Measurements from ENCODE around the gene PRORP. TPM values are rescaled to one million over a fixed set of nuclear protein-coding genes. Genes with fewer than 3 reads are reported as not detected.

PRORP gene
- 43.9 and 44.8 TPM in 2 replicates for total RNA-seq (2021; fragmentation: NEBNext Ultra II Directional; extraction: Animal tissue kit (Norgen Biotek cat#: 25700))
- 20.5 and 30.0 TPM in 2 replicates for polyA plus RNA-seq (2011; rRNA removed)
- polyA plus RNA-seq (2011; cell fraction: cytosol; rRNA removed): 25.4 TPM
- polyA plus RNA-seq (2011; cell fraction: nucleus; rRNA removed): 36.6 TPM
- 32.4 to 53.2 TPM (median 38.4 TPM) in 4 replicates for polyA plus RNA-seq (2012, experiment 1 of 2)
- 9.6 TPM for polyA plus RNA-seq (2012, experiment 2 of 2)
- 34.3 TPM for polyA plus RNA-seq (2013, experiment 1 of 2)
- polyA plus RNA-seq (2013, experiment 2 of 2): 31.8 TPM
- polyA minus RNA-seq (2011; rRNA and poly(A)+ RNA removed): 61.1 and 77.7 TPM in 2 replicates
- polyA minus RNA-seq (2011; cell fraction: cytosol; rRNA and poly(A)+ RNA removed): 21.9 TPM
- polyA minus RNA-seq (2011; cell fraction: nucleus; rRNA and poly(A)+ RNA removed): 37.1 TPM
- long read RNA-seq, experiment 1, full-length matches to known transcripts: 15 of 48 reads
- long read RNA-seq, experiment 1, partial matches to known transcripts: 32 of 48 reads
- long read RNA-seq, experiment 1, other reads (novel, unspliced or antisense): 1 of 48 reads
- long read RNA-seq, experiment 2, full-length matches to known transcripts: 24 of 35 reads
- long read RNA-seq, experiment 2, partial matches to known transcripts: 0 of 35 reads
- long read RNA-seq, experiment 2, other reads (novel, unspliced or antisense): 11 of 35 reads

- CTCF ChIA-PET (ENCODE audit: partially characterized antibody): interaction anchor here (0.7 to 1.2 kb wide), 2 partner anchors 19 to 21 kb away, joined by 3 to 5 read pairs; no protein-coding TSS in a partner anchor
- Histone ChIP-seq H3K4me3 (ENCODE audit: extremely low read depth in 1 of 4, insufficient read depth in 2 of 4, low read depth in 3 of 4, low read length in 4 of 4) (peak within 1 kb of the TSS; percentile 90 to 97 (median 93)), H3K23ac (ENCODE audit: insufficient read length) (no peak within 1 kb of the TSS), H4K8ac (ENCODE audit: extremely low read depth, insufficient read depth, low read length) (peak within 1 kb of the TSS; percentile 95; the same call in 1 of the 2 replicates), H2BK12ac (ENCODE audit: low read depth, low read length) (peak within 1 kb of the TSS; percentile 96; the same call in 1 of the 2 replicates), H3K18ac (ENCODE audit: extremely low read depth, low read length) (peak within 1 kb of the TSS; percentile 95), H3K36me3 (ENCODE audit: control insufficient read depth in 2 of 4, insufficient read depth in 4 of 4, low read length in 3 of 4) (peaks cover 0 to under 1% (median 0%) of the 10 kb centered on the region in 4 experiments; a peak in 1 of 8 replicates), H3K4me1 (replicated peaks in 1 of 4; ENCODE audit: control insufficient read depth in 3 of 4, insufficient read depth in 4 of 4, low read length in 3 of 4) (peaks cover 0 to 4% (median 2%) of the 10 kb centered on the region in 4 experiments; a peak in 3 of 7 replicates), H3K56ac (replicated peaks; ENCODE audit: insufficient read length, low read depth, low read length) (peak within 1 kb of the TSS; percentile 91), H3K27ac (ENCODE audit: low read depth, low read length) (peak within 1 kb of the TSS; percentile 99), H3K23me2 (ENCODE audit: low read depth, low read length) (peaks cover 3% of the 10 kb centered on the region; the same call in 1 of the 2 replicates), H4K5ac (ENCODE audit: insufficient read length, low read depth, low read length) (peak within 1 kb of the TSS; percentile 90), H2BK5ac (ENCODE audit: low read depth, low read length) (peak within 1 kb of the TSS; percentile 99), H3K9ac (replicated peaks in 1 of 4; ENCODE audit: extremely low read depth in 1 of 4, low read depth in 3 of 4, low read length in 3 of 4) (peak within 1 kb of the TSS; percentile 69 to 100 (median 99)), H2BK120ac (replicated peaks; ENCODE audit: low read depth, low read length) (peak within 1 kb of the TSS; percentile 93), H2AK5ac (ENCODE audit: low read depth, low read length) (0 out of 2 replicates have a peak within 1 kb of the TSS, but pooled peaks have one; percentile 26), H3K14ac (ENCODE audit: insufficient read length) (no peak within 1 kb of the TSS), H4K20me1 (replicated peaks in 1 of 2; ENCODE audit: control insufficient read depth in 1 of 2, insufficient read depth in 2 of 2, low read length in 2 of 2) (no peaks in the 10 kb centered on the region), H3K79me1 (ENCODE audit: low read depth, low read length) (no peaks in the 10 kb centered on the region; the same call in 1 of the 2 replicates), H3K79me2 (ENCODE audit: control insufficient read depth in 1 of 2, insufficient read depth in 2 of 2, low read length in 2 of 2) (peaks cover 0 to 7% of the 10 kb centered on the region in 2 experiments; a peak in 1 of 4 replicates), H3K4me2 (ENCODE audit: insufficient read depth in 1 of 2, low read depth in 2 of 2, low read length in 2 of 2) (peak within 1 kb of the TSS; percentile 83 to 97), H2AFZ (ENCODE audit: low read length) (peak within 1 kb of the TSS; percentile 99), H4K91ac (replicated peaks; ENCODE audit: insufficient read length, low read length) (peak within 1 kb of the TSS; percentile 86), H2BK15ac (ENCODE audit: low read length) (0 out of 2 replicates have a peak within 1 kb of the TSS, but pooled peaks have one; percentile 83), H3K9me3 (ENCODE audit: insufficient read depth in 2 of 2, low read depth in 1 of 2, low read length in 1 of 2) (no peaks in the 10 kb centered on the region), H3K4ac (replicated peaks; ENCODE audit: insufficient read length, low read depth, low read length) (peak within 1 kb of the TSS; percentile 46), H2BK20ac (ENCODE audit: low read length) (peak within 1 kb of the TSS; percentile 84; the same call in 1 of the 2 replicates), H3K27me3 (replicated peaks in 1 of 4; ENCODE audit: control insufficient read depth in 3 of 4, extremely low read depth in 1 of 4, insufficient read depth in 3 of 4, low read length in 3 of 4) (no peaks in the 10 kb centered on the region)
- 0% methylated on average over 56 of the region's 57 CpGs; no CpG with 5 or more reads in 1 of the 2 experiments for WGBS, 2 experiments (ENCODE audit: extremely low coverage in 1 of 2, insufficient coverage in 1 of 2, insufficient read length in 1 of 2, insufficient replicate concordance in 2 of 2, low coverage in 1 of 2, low lambda C conversion rate in 2 of 2, missing lambda C conversion rate in 1 of 2)
- POLR2A ChIA-PET (ENCODE audit: partially characterized antibody): interaction anchor here (0.6 to 3.0 kb wide), 33 partner anchors 9 to 383 kb away, joined by 3 to 19 read pairs (median 3); partner anchors contain the start of genes FAM177A1, NFKBIA, PSMA6 and SRP54
- DNase-seq (ENCODE audit: low read depth in 1 of 2, low spot score in 2 of 2): peak; percentile 87 to 95
- peak; percentile 74 for FAIRE-seq
- TF ChIP-seq BCL11A (IDR thresholded peaks at IDR 0.05; ENCODE audit: low read depth in 2 of 2, low read length in 2 of 2) (no peak), JUND (IDR thresholded peaks at IDR 0.05; ENCODE audit: low read length) (no peak), RAD21 (IDR thresholded peaks at IDR 0.05 in 1 of 2, conservative IDR thresholded peaks at IDR 0.05 in 1 of 2; ENCODE audit: low read depth in 2 of 2, low read length in 2 of 2) (no peak), TAF1 (IDR thresholded peaks at IDR 0.05; ENCODE audit: low read depth, low read length) (peak; percentile 92), EGR1 (IDR thresholded peaks at IDR 0.05; ENCODE audit: borderline replicate concordance, low read depth, low read length) (0 out of 2 replicates have a peak, but pooled peaks have one; percentile 34), TEAD4 (IDR thresholded peaks at IDR 0.05; ENCODE audit: low read depth, low read length) (no peak), RXRA (IDR thresholded peaks at IDR 0.05; ENCODE audit: insufficient read depth, low read depth, low read length) (no peak)
These were observed at the start of gene PRORP, which contains the start of gene PPP2R3C for GRCh38 chr14:35121887-35122695. Gene PRORP (plus strand): TSS chr14:35122552. CDS start chr14:35123246, 694 bp downstream. Gene PPP2R3C (minus strand): TSS chr14:35121990. CDS start chr14:35121959, 31 bp downstream.

Measured in H1 (cell line).